PC-3 (cell line): ENCODE data around the gene GOLGA6C. TPM values are rescaled to one million over a fixed set of nuclear protein-coding genes. Genes with fewer than 3 reads are reported as not detected.

Source experiments
- ATAC-seq: fragments of 200-7000 bp; cut with Tn5 transposase; 2 replicates; pipeline ENCODE4 v1.9.1; 2020; ENCODE audit warnings: mild to moderate bottlenecking, moderate library complexity
- BruUV-seq: library from RNA; stranded (reverse); fragments of 400-500 nt; replicated peaks from 2 replicates; lab custom pipeline; 2021; lab: Mats Ljungman, UMichigan
- CTCF ChIA-PET: fragments of 300-600 bp; sonication (Branson Sonifier 250); formaldehyde crosslinking; loops from one replicate; lab custom pipeline; 2022; ENCODE audit warnings: antibody characterized with exemption; lab: Charles Lee
- POLR2A ChIA-PET: fragments of 300-600 bp; sonication (Branson Sonifier 250); formaldehyde crosslinking; loops from one replicate; lab custom pipeline; 2022; ENCODE audit warnings: antibody characterized with exemption; ENCODE audit not compliant: unreplicated experiment; lab: Charles Lee
- DNase-seq: peaks from one replicate; pipeline ENCODE4 v3.0.0-alpha.2; 2015
- H2AFZ ChIP-seq: fragments of 300-600 bp; sonication (generic); 2 replicates; pipeline ENCODE4 v1.6.0; 2016; ENCODE audit warnings: antibody characterized with exemption, low read length
- H3F3A ChIP-seq: fragments of 300-600 bp; sonication (generic); one replicate; pipeline ENCODE4 v1.6.0; 2017; ENCODE audit warnings: antibody characterized with exemption, low read length, control low read depth, mild to moderate bottlenecking; ENCODE audit not compliant: unreplicated experiment
- H3K27ac ChIP-seq: fragments of 300-600 bp; sonication (generic); 2 replicates; pipeline ENCODE4 v1.5.1; 2016; ENCODE audit warnings: mild to moderate bottlenecking, low read length
- H3K27me3 ChIP-seq: fragments of 300-600 bp; sonication (generic); 2 replicates; pipeline ENCODE4 v1.6.1; 2016; ENCODE audit warnings: low read length, mixed read lengths
- H3K36me3 ChIP-seq: fragments of 300-600 bp; sonication (generic); 2 replicates; pipeline ENCODE4 v1.6.1; 2016; ENCODE audit warnings: low read depth, mixed run types, low read length, mixed read lengths
- H3K4me1 ChIP-seq: fragments of 300-600 bp; sonication (generic); 2 replicates; pipeline ENCODE4 v1.5.1; 2016; ENCODE audit warnings: low read length; ENCODE audit not compliant: insufficient read depth
- H3K4me2 ChIP-seq: fragments of 300-600 bp; sonication (generic); 2 replicates; pipeline ENCODE4 v1.6.0; 2016; ENCODE audit warnings: low read length
- H3K4me3 ChIP-seq: fragments of 300-600 bp; sonication (generic); 2 replicates; pipeline ENCODE4 v1.5.1; 2016; ENCODE audit warnings: mild to moderate bottlenecking, low read length, mixed read lengths
- H3K79me2 ChIP-seq: fragments of 300-600 bp; sonication (generic); 2 replicates; pipeline ENCODE4 v1.6.1; 2017; ENCODE audit warnings: low read length, mixed read lengths
- H3K9ac ChIP-seq: fragments of 300-600 bp; sonication (generic); 2 replicates; pipeline ENCODE4 v1.6.0; 2016; ENCODE audit warnings: mild to moderate bottlenecking, low read length
- H3K9me2 ChIP-seq: fragments of 300-600 bp; sonication (generic); replicated peaks from 2 replicates; pipeline ENCODE4 v1.6.1; 2016; ENCODE audit warnings: mixed run types, low read length, mixed read lengths
- H3K9me3 ChIP-seq: fragments of 300-600 bp; sonication (generic); 2 replicates; pipeline ENCODE4 v1.6.1; 2016; ENCODE audit warnings: low read length, mixed read lengths
- H4K20me1 ChIP-seq: fragments of 300-600 bp; sonication (generic); 2 replicates; pipeline ENCODE4 v1.6.1; 2016; ENCODE audit warnings: low read length, mixed read lengths
- CTCF ChIP-seq: fragments of 300-600 bp; sonication (generic); conservative IDR thresholded peaks from 2 replicates; pipeline ENCODE4 v1.5.1; 2017; ENCODE audit warnings: antibody characterized with exemption, low read depth, mild to moderate bottlenecking, low read length
- EZH2 ChIP-seq: fragments of 300-600 bp; sonication (generic); IDR thresholded peaks from one replicate; pipeline ENCODE4 v1.6.1; 2017; ENCODE audit warnings: antibody characterized with exemption, mild to moderate bottlenecking, low read length; ENCODE audit not compliant: unreplicated experiment
- EZH2phosphoT487 ChIP-seq: fragments of 300-600 bp; sonication (generic); IDR thresholded peaks from 2 replicates; pipeline ENCODE4 v1.6.1; 2018; ENCODE audit warnings: mild to moderate bottlenecking, antibody characterized with exemption, low read length, borderline replicate concordance
- intact Hi-C: fragments of 100-400 bp; cut with micrococcal nuclease; formaldehyde crosslinking; loops from 2 replicates; pipeline ENCODE4 v1.9.0; 2023
- total RNA-seq: library from RNA; depleted of rRNA; stranded (reverse); fragments of >200 nt; gene quantifications from 2 replicates; pipeline ENCODE4 v1.2.3, GENCODE V29; 2014

GOLGA6C gene
- total RNA-seq, 1 experiment from 2014 or later: not detected

DNA sequence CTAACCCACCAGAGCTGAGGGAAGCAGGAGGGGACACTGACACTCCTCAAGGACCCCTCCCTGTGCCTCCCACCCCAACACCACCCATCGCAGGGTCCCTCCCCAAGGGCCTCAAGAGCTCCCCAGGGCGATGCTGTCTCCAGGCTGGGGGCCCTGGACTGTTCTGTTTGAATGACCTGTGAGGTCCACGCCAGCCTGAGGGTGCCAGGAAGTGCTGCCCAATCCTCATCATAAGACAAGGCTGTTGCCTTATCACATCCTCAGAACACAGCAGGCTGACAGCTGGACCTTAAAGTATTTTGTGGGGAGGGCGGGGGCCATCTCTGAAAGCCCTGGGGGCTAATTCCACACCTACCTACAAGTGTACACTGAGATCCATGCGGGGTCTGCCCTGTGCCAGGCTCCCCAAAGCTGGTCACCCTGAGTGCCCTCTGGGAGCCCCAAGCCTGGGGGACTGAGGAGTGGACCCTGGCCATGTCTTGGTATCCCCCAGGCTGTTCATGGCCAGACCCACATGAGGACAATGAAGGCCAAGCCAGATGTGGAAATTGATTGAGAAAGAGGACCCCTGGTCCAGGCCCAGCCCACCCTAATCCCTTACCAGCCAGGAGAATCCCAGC is 23.8 kb upstream of the GOLGA6C start:
- H2AFZ ChIP-seq: no peak overlapping the region
- H3K4me1 ChIP-seq: no peaks in the 10 kb centered on the region
- CTCF ChIA-PET: no interaction called here
- DNase-seq: no peak
- intact Hi-C loops: no loop called here
- no peaks in the 10 kb centered on the region for H3K9me2 ChIP-seq
- no peak overlapping the region for H3K4me3 ChIP-seq
- no peak overlapping the region for H3K27ac ChIP-seq
- ATAC-seq: no peak
- H3K36me3 ChIP-seq: no peaks in the 10 kb centered on the region
- H3K27me3 ChIP-seq: no peaks in the 10 kb centered on the region
- H3F3A ChIP-seq: no peaks in the 10 kb centered on the region
- POLR2A ChIA-PET: no interaction called here
- H3K4me2 ChIP-seq: no peak overlapping the region
- no peak overlapping the region for H3K9ac ChIP-seq
- BruUV-seq: no TSS peak
- H3K9me3 ChIP-seq: no peaks in the 10 kb centered on the region
- no peaks in the 10 kb centered on the region for H3K79me2 ChIP-seq
- H4K20me1 ChIP-seq: no peaks in the 10 kb centered on the region
- TF ChIP-seq EZH2 (no peak), EZH2phosphoT487 (no peak), CTCF (no peak)

- ChIA-PET CTCF (no interaction called here), POLR2A (no interaction called here)
- no TSS peak for BruUV-seq
- DNase-seq: no peak
- Histone ChIP-seq H3K27ac (no peak overlapping the region), H3K27me3 (no peaks in the 10 kb centered on the region), H3K4me1 (no peaks in the 10 kb centered on the region), H3K4me2 (no peak overlapping the region), H3K79me2 (no peaks in the 10 kb centered on the region), H3F3A (no peaks in the 10 kb centered on the region), H2AFZ (no peak overlapping the region), H3K4me3 (no peak overlapping the region), H3K9me2 (no peaks in the 10 kb centered on the region), H4K20me1 (no peaks in the 10 kb centered on the region), H3K9ac (no peak overlapping the region), H3K9me3 (no peaks in the 10 kb centered on the region), H3K36me3 (no peaks in the 10 kb centered on the region)
- no peak for TF ChIP-seq EZH2phosphoT487
- no peak for TF ChIP-seq CTCF
- no peak for TF ChIP-seq EZH2
- ATAC-seq: no peak
- intact Hi-C loops: no loop called here
Observed at GRCh38 chr15:75235051-75235673, 23.0 kb upstream of the GOLGA6C start.
